ENCODE results near the gene NGRN. TPM values are rescaled to one million over a fixed set of nuclear protein-coding genes. Genes with fewer than 3 reads are reported as not detected.

Gene NGRN
- total RNA-seq, 1 experiment from 2014 or later = 57.4 TPM

DNA sequence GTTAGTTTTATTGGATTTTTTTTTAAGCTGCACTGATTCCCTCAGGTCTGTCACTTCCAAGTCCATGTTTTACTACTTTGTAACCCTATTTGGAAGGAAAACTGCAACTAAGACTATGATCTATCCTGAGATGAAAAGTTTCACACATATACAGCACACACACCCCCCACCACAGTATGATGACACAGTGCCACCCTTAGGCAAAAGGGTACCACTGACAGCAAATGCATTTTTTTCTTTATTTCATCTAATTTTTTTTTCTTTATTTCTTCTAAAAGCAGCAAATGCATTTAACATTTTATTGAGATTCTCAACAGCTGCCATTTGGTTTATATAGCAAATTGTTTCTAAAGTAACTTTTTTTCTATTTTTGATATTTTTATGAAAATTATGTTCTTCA lies 21.2 kb downstream of the NGRN start:
- no TSS peak for BruUV-seq (replicated peaks)
- no peaks in the 10 kb centered on the region for H3K9me3 ChIP-seq (ENCODE audit: insufficient read depth, low read depth)
- TF ChIP-seq EZH2 (IDR thresholded peaks at IDR 0.05; ENCODE audit: low read depth) (no peak), CTCF (conservative IDR thresholded peaks at IDR 0.05) (peak; percentile 66)
- intact Hi-C loops (cut with micrococcal nuclease; ENCODE audit: unreplicated experiment) = loop anchor here (1.0 to 2.0 kb wide), 2 partner anchors 54 to 143 kb away; partner anchors contain the start of gene CIB1
- no peak overlapping the region for H3K4me3 ChIP-seq
- no peaks in the 10 kb centered on the region for H3K27me3 ChIP-seq (ENCODE audit: insufficient read depth, low read depth)
- ChIA-PET CTCF (interaction anchor here (0.7 kb wide), 1 partner anchor 394 kb away, joined by 7 read pairs; no protein-coding TSS in a partner anchor), POLR2A (ENCODE audit: unreplicated experiment) (interaction anchor here (0.6 to 0.7 kb wide), 2 partner anchors 617 to 968 kb away, joined by 3 to 5 read pairs; no protein-coding TSS in a partner anchor)
- H3K36me3 ChIP-seq (ENCODE audit: low read depth) = no peaks in the 10 kb centered on the region
- H3K4me1 ChIP-seq (replicated peaks; ENCODE audit: insufficient read depth) = no peaks in the 10 kb centered on the region
- peaks cover 4% of the 10 kb centered on the region; the same call in 1 of the 2 replicates for H3F3A ChIP-seq (ENCODE audit: insufficient read depth, low read depth)
- H3K27ac ChIP-seq = no peak overlapping the region
- no peak overlapping the region for H3K4me2 ChIP-seq
- DNase-seq = peak; percentile 35 to 39
- no peaks in the 10 kb centered on the region for H4K20me1 ChIP-seq (ENCODE audit: insufficient read depth)
- H3K9me2 ChIP-seq (ENCODE audit: insufficient read depth) = no peaks in the 10 kb centered on the region
- no peaks in the 10 kb centered on the region for H3K79me2 ChIP-seq (ENCODE audit: low read depth)
- H2AFZ ChIP-seq = no peak overlapping the region

- intact Hi-C loops (cut with micrococcal nuclease; ENCODE audit: unreplicated experiment) = loop anchor here (2.0 kb wide), 1 partner anchor 54 kb away; the partner anchor contains the start of gene CIB1
- Histone ChIP-seq H3K27ac (no peak overlapping the region), H3F3A (ENCODE audit: insufficient read depth, low read depth) (peaks cover 5% of the 10 kb centered on the region; the same call in 1 of the 2 replicates), H3K9me2 (ENCODE audit: insufficient read depth) (no peaks in the 10 kb centered on the region), H2AFZ (no peak overlapping the region), H3K4me1 (replicated peaks; ENCODE audit: insufficient read depth) (no peaks in the 10 kb centered on the region), H3K9me3 (ENCODE audit: insufficient read depth, low read depth) (no peaks in the 10 kb centered on the region), H3K4me2 (no peak overlapping the region), H4K20me1 (ENCODE audit: insufficient read depth) (no peaks in the 10 kb centered on the region), H3K27me3 (ENCODE audit: insufficient read depth, low read depth) (no peaks in the 10 kb centered on the region), H3K79me2 (ENCODE audit: low read depth) (no peaks in the 10 kb centered on the region), H3K36me3 (ENCODE audit: low read depth) (no peaks in the 10 kb centered on the region), H3K4me3 (no peak overlapping the region)
- BruUV-seq (replicated peaks) = no TSS peak
- POLR2A ChIA-PET (ENCODE audit: unreplicated experiment) = interaction anchor here (0.6 to 0.7 kb wide), 2 partner anchors 616 to 968 kb away, joined by 3 to 5 read pairs; no protein-coding TSS in a partner anchor
- DNase-seq = no peak
- no peak for TF ChIP-seq EZH2 (IDR thresholded peaks at IDR 0.05; ENCODE audit: low read depth)
- no peak for TF ChIP-seq CTCF (conservative IDR thresholded peaks at IDR 0.05)
- CTCF ChIA-PET = interaction anchor here (0.7 kb wide), 2 partner anchors 394 to 413 kb away, joined by 6 to 7 read pairs; no protein-coding TSS in a partner anchor
Measured at GRCh38 chr15:90287101-90287500, 21.6 kb downstream of the NGRN start.

GRCh38 chr15:90287946-90288345 lies 22.5 kb downstream of the NGRN start:
- H2AFZ ChIP-seq = no peak overlapping the region
- no peaks in the 10 kb centered on the region for H3K9me3 ChIP-seq (ENCODE audit: insufficient read depth, low read depth)
- H3K9me2 ChIP-seq (ENCODE audit: insufficient read depth) = no peaks in the 10 kb centered on the region
- H3K4me2 ChIP-seq = no peak overlapping the region
- TF ChIP-seq CTCF (conservative IDR thresholded peaks at IDR 0.05) (no peak), EZH2 (IDR thresholded peaks at IDR 0.05; ENCODE audit: low read depth) (no peak)
- H3K4me1 ChIP-seq (replicated peaks; ENCODE audit: insufficient read depth) = no peaks in the 10 kb centered on the region
- ChIA-PET CTCF (interaction anchor here (0.7 kb wide), 1 partner anchor 412 kb away, joined by 6 read pairs; no protein-coding TSS in a partner anchor), POLR2A (ENCODE audit: unreplicated experiment) (no interaction called here)
- no peak overlapping the region for H3K27ac ChIP-seq
- no peaks in the 10 kb centered on the region for H3K27me3 ChIP-seq (ENCODE audit: insufficient read depth, low read depth)
- no TSS peak for BruUV-seq (replicated peaks)
- intact Hi-C loops (cut with micrococcal nuclease; ENCODE audit: unreplicated experiment) = loop anchor here (2.0 kb wide), 1 partner anchor 55 kb away; the partner anchor contains the start of gene CIB1
- peaks cover 6% of the 10 kb centered on the region; the same call in 1 of the 2 replicates for H3F3A ChIP-seq (ENCODE audit: insufficient read depth, low read depth)
- H3K79me2 ChIP-seq (ENCODE audit: low read depth) = no peaks in the 10 kb centered on the region
- no peaks in the 10 kb centered on the region for H3K36me3 ChIP-seq (ENCODE audit: low read depth)
- no peak for DNase-seq
- no peak overlapping the region for H3K4me3 ChIP-seq
- no peaks in the 10 kb centered on the region for H4K20me1 ChIP-seq (ENCODE audit: insufficient read depth)
